Measurements from ENCODE around the gene KIAA1958. TPM values are rescaled to one million over a fixed set of nuclear protein-coding genes. Genes with fewer than 3 reads are reported as not detected.

The KIAA1958 gene
- total RNA-seq, 1 donor from 2014 or later: 3.7 TPM

- no peaks in the 10 kb centered on the region for H3K4me1 ChIP-seq (ENCODE audit: control insufficient read depth in 3 of 3, insufficient read depth in 3 of 3, low read length in 3 of 3)
These were observed 23.8 kb upstream of the KIAA1958 start for GRCh38 chr9:112462855-112463254.

GRCh38 chr9:112465352-112465751 is 21.3 kb upstream of the KIAA1958 start:
- H3K27me3 ChIP-seq (ENCODE audit: control insufficient read depth in 3 of 3, insufficient read depth in 3 of 3, low read length in 3 of 3): no peaks in the 10 kb centered on the region
- no peak overlapping the region for H3K27ac ChIP-seq (ENCODE audit: low read depth, low read length)
- H3K9me3 ChIP-seq (ENCODE audit: control insufficient read depth in 3 of 3, low read length in 3 of 3): no peaks in the 10 kb centered on the region
- H3K4me1 ChIP-seq (ENCODE audit: control insufficient read depth in 3 of 3, insufficient read depth in 3 of 3, low read length in 3 of 3): no peaks in the 10 kb centered on the region
- peaks cover 12 to 26% (median 18%) of the 10 kb centered on the region in 3 donors for H3K36me3 ChIP-seq (ENCODE audit: control insufficient read depth in 3 of 3, insufficient read depth in 3 of 3, low read length in 3 of 3)
- H3K4me3 ChIP-seq (ENCODE audit: low read length in 3 of 3): no peak overlapping the region
- H3K9ac ChIP-seq (ENCODE audit: low read depth in 1 of 3, low read length in 3 of 3): no peak overlapping the region

More at GRCh38 chr9:112462855-112463254, 23.8 kb upstream of the KIAA1958 start:
- Histone ChIP-seq H3K36me3 (ENCODE audit: control insufficient read depth in 3 of 3, insufficient read depth in 3 of 3, low read length in 3 of 3) (peaks cover 26 to 41% (median 29%) of the 10 kb centered on the region in 3 donors), H3K4me3 (ENCODE audit: low read length in 3 of 3) (no peak overlapping the region), H3K9me3 (ENCODE audit: control insufficient read depth in 3 of 3, low read length in 3 of 3) (no peaks in the 10 kb centered on the region), H3K9ac (ENCODE audit: low read depth in 1 of 3, low read length in 3 of 3) (no peak overlapping the region), H3K27ac (ENCODE audit: low read depth, low read length) (no peak overlapping the region), H3K27me3 (ENCODE audit: control insufficient read depth in 3 of 3, insufficient read depth in 3 of 3, low read length in 3 of 3) (no peaks in the 10 kb centered on the region)

- H3K36me3 ChIP-seq (ENCODE audit: control insufficient read depth in 3 of 3, insufficient read depth in 3 of 3, low read length in 3 of 3): peaks cover 3 to 24% (median 14%) of the 10 kb centered on the region in 3 donors
- H3K4me3 ChIP-seq (ENCODE audit: low read length in 3 of 3): no peak overlapping the region
- H3K27me3 ChIP-seq (ENCODE audit: control insufficient read depth in 3 of 3, insufficient read depth in 3 of 3, low read length in 3 of 3): no peaks in the 10 kb centered on the region
- H3K4me1 ChIP-seq (ENCODE audit: control insufficient read depth in 3 of 3, insufficient read depth in 3 of 3, low read length in 3 of 3): no peaks in the 10 kb centered on the region
- peaks cover 0 to 5% (median 0%) of the 10 kb centered on the region in 3 donors for H3K9me3 ChIP-seq (ENCODE audit: control insufficient read depth in 3 of 3, low read length in 3 of 3)
- no peak overlapping the region for H3K27ac ChIP-seq (ENCODE audit: low read depth, low read length)
- no peak overlapping the region for H3K9ac ChIP-seq (ENCODE audit: low read depth in 1 of 3, low read length in 3 of 3)
These were observed 13.6 kb upstream of the KIAA1958 start for GRCh38 chr9:112472996-112473395.

GRCh38 chr9:112473986-112474385 is 12.6 kb upstream of the KIAA1958 start:
- no peak overlapping the region for H3K4me3 ChIP-seq (ENCODE audit: low read length in 3 of 3)
- no peaks in the 10 kb centered on the region for H3K4me1 ChIP-seq (ENCODE audit: control insufficient read depth in 3 of 3, insufficient read depth in 3 of 3, low read length in 3 of 3)
- no peaks in the 10 kb centered on the region for H3K27me3 ChIP-seq (ENCODE audit: control insufficient read depth in 3 of 3, insufficient read depth in 3 of 3, low read length in 3 of 3)
- peaks cover 3 to 24% (median 14%) of the 10 kb centered on the region in 3 donors for H3K36me3 ChIP-seq (ENCODE audit: control insufficient read depth in 3 of 3, insufficient read depth in 3 of 3, low read length in 3 of 3)
- no peak overlapping the region for H3K27ac ChIP-seq (ENCODE audit: low read depth, low read length)
- peaks cover 0 to 5% (median 0%) of the 10 kb centered on the region in 3 donors for H3K9me3 ChIP-seq (ENCODE audit: control insufficient read depth in 3 of 3, low read length in 3 of 3)
- no peak overlapping the region for H3K9ac ChIP-seq (ENCODE audit: low read depth in 1 of 3, low read length in 3 of 3)

GRCh38 chr9:112475318-112475717 is 11.3 kb upstream of the KIAA1958 start:
- no peak overlapping the region for H3K9ac ChIP-seq (ENCODE audit: low read depth in 1 of 3, low read length in 3 of 3)
- no peak overlapping the region for H3K27ac ChIP-seq (ENCODE audit: low read depth, low read length)
- H3K4me3 ChIP-seq (ENCODE audit: low read length in 3 of 3): no peak overlapping the region
- H3K27me3 ChIP-seq (ENCODE audit: control insufficient read depth in 3 of 3, insufficient read depth in 3 of 3, low read length in 3 of 3): no peaks in the 10 kb centered on the region
- peaks cover 0 to 5% (median 0%) of the 10 kb centered on the region in 3 donors for H3K9me3 ChIP-seq (ENCODE audit: control insufficient read depth in 3 of 3, low read length in 3 of 3)
- H3K4me1 ChIP-seq (ENCODE audit: control insufficient read depth in 3 of 3, insufficient read depth in 3 of 3, low read length in 3 of 3): no peaks in the 10 kb centered on the region
- H3K36me3 ChIP-seq (ENCODE audit: control insufficient read depth in 3 of 3, insufficient read depth in 3 of 3, low read length in 3 of 3): peaks cover 3 to 24% (median 12%) of the 10 kb centered on the region in 3 donors

- no peak overlapping the region for H3K27ac ChIP-seq (ENCODE audit: low read depth, low read length)
- no peak overlapping the region for H3K9ac ChIP-seq (ENCODE audit: low read depth in 1 of 3, low read length in 3 of 3)
- no peaks in the 10 kb centered on the region for H3K27me3 ChIP-seq (ENCODE audit: control insufficient read depth in 3 of 3, insufficient read depth in 3 of 3, low read length in 3 of 3)
- no peaks in the 10 kb centered on the region for H3K4me1 ChIP-seq (ENCODE audit: control insufficient read depth in 3 of 3, insufficient read depth in 3 of 3, low read length in 3 of 3)
- no peak overlapping the region for H3K4me3 ChIP-seq (ENCODE audit: low read length in 3 of 3)
- peaks cover 2 to 18% (median 3%) of the 10 kb centered on the region in 3 donors for H3K36me3 ChIP-seq (ENCODE audit: control insufficient read depth in 3 of 3, insufficient read depth in 3 of 3, low read length in 3 of 3)
- H3K9me3 ChIP-seq (ENCODE audit: control insufficient read depth in 3 of 3, low read length in 3 of 3): peaks cover 0 to 5% (median 0%) of the 10 kb centered on the region in 3 donors
These were observed 9.3 kb upstream of the KIAA1958 start for GRCh38 chr9:112477330-112477729.

GRCh38 chr9:112479221-112479620 is 7.4 kb upstream of the KIAA1958 start:
- no peak overlapping the region for H3K9ac ChIP-seq (ENCODE audit: low read depth in 1 of 3, low read length in 3 of 3)
- H3K27me3 ChIP-seq (ENCODE audit: control insufficient read depth in 3 of 3, insufficient read depth in 3 of 3, low read length in 3 of 3): no peaks in the 10 kb centered on the region
- peaks cover 0 to 5% (median 0%) of the 10 kb centered on the region in 3 donors for H3K9me3 ChIP-seq (ENCODE audit: control insufficient read depth in 3 of 3, low read length in 3 of 3)
- no peak overlapping the region for H3K4me3 ChIP-seq (ENCODE audit: low read length in 3 of 3)
- no peaks in the 10 kb centered on the region for H3K4me1 ChIP-seq (ENCODE audit: control insufficient read depth in 3 of 3, insufficient read depth in 3 of 3, low read length in 3 of 3)
- H3K36me3 ChIP-seq (ENCODE audit: control insufficient read depth in 3 of 3, insufficient read depth in 3 of 3, low read length in 3 of 3): peaks cover 2 to 10% (median 3%) of the 10 kb centered on the region in 3 donors
- no peak overlapping the region for H3K27ac ChIP-seq (ENCODE audit: low read depth, low read length)

GRCh38 chr9:112484607-112485006 is 2.0 kb upstream of the KIAA1958 start:
- H3K4me3 ChIP-seq (ENCODE audit: low read length in 3 of 3): no peak overlapping the region
- no peak overlapping the region for H3K27ac ChIP-seq (ENCODE audit: low read depth, low read length)
- H3K9ac ChIP-seq (ENCODE audit: low read depth in 1 of 3, low read length in 3 of 3): no peak overlapping the region
- no peaks in the 10 kb centered on the region for H3K36me3 ChIP-seq (ENCODE audit: control insufficient read depth in 3 of 3, insufficient read depth in 3 of 3, low read length in 3 of 3)
- peaks cover 5 to 16% (median 9%) of the 10 kb centered on the region in 3 donors for H3K4me1 ChIP-seq (ENCODE audit: control insufficient read depth in 3 of 3, insufficient read depth in 3 of 3, low read length in 3 of 3)
- no peaks in the 10 kb centered on the region for H3K9me3 ChIP-seq (ENCODE audit: control insufficient read depth in 3 of 3, low read length in 3 of 3)
- H3K27me3 ChIP-seq (ENCODE audit: control insufficient read depth in 3 of 3, insufficient read depth in 3 of 3, low read length in 3 of 3): no peaks in the 10 kb centered on the region

GRCh38 chr9:112485574-112485973 is 1.1 kb upstream of the KIAA1958 start:
- Histone ChIP-seq H3K9me3 (ENCODE audit: control insufficient read depth in 3 of 3, low read length in 3 of 3) (no peaks in the 10 kb centered on the region), H3K36me3 (ENCODE audit: control insufficient read depth in 3 of 3, insufficient read depth in 3 of 3, low read length in 3 of 3) (no peaks in the 10 kb centered on the region), H3K27ac (ENCODE audit: low read depth, low read length) (no peak overlapping the region), H3K9ac (ENCODE audit: low read depth in 1 of 3, low read length in 3 of 3) (no peak overlapping the region), H3K4me3 (ENCODE audit: low read length in 3 of 3) (peak overlapping the region in 1 of 3 donors; percentile 76), H3K4me1 (ENCODE audit: control insufficient read depth in 3 of 3, insufficient read depth in 3 of 3, low read length in 3 of 3) (peaks cover 5 to 16% (median 9%) of the 10 kb centered on the region in 3 donors), H3K27me3 (ENCODE audit: control insufficient read depth in 3 of 3, insufficient read depth in 3 of 3, low read length in 3 of 3) (no peaks in the 10 kb centered on the region)

GRCh38 chr9:112487008-112487798 is 576 bp downstream of the KIAA1958 start:
- no peaks in the 10 kb centered on the region for H3K36me3 ChIP-seq (ENCODE audit: control insufficient read depth in 3 of 3, insufficient read depth in 3 of 3, low read length in 3 of 3)
- peak overlapping the region; percentile 54 to 77 (median 65) for H3K9ac ChIP-seq (ENCODE audit: low read depth in 1 of 3, low read length in 3 of 3)
- H3K9me3 ChIP-seq (ENCODE audit: control insufficient read depth in 3 of 3, low read length in 3 of 3): peaks cover 0 to under 1% (median 0%) of the 10 kb centered on the region in 3 donors
- no peak overlapping the region for H3K27ac ChIP-seq (ENCODE audit: low read depth, low read length)
- H3K4me3 ChIP-seq (ENCODE audit: low read length in 3 of 3): peak overlapping the region; percentile 76 to 78 (median 76)
- no peaks in the 10 kb centered on the region for H3K27me3 ChIP-seq (ENCODE audit: control insufficient read depth in 3 of 3, insufficient read depth in 3 of 3, low read length in 3 of 3)
- peaks cover 5 to 16% (median 9%) of the 10 kb centered on the region in 3 donors for H3K4me1 ChIP-seq (ENCODE audit: control insufficient read depth in 3 of 3, insufficient read depth in 3 of 3, low read length in 3 of 3)

All from skeletal muscle tissue (tissue), 4 donors.